GM19023 (cell line): ENCODE data around the gene GYPC.

ENCODE experiments used
- ATAC-seq: cut with Tn5 transposase; IDR thresholded peaks from one replicate; pipeline ENCODE4 v1.9.1; 2021; ENCODE audit warnings: mild to moderate bottlenecking, moderate library complexity; ENCODE audit not compliant: unreplicated experiment

GYPC gene

GRCh38 chr2:126723281-126723815 is 67.4 kb downstream of the GYPC start:
- ATAC-seq = no peak

- ATAC-seq = no peak
Observed at GRCh38 chr2:126725580-126725979, 69.6 kb downstream of the GYPC start.

DNA sequence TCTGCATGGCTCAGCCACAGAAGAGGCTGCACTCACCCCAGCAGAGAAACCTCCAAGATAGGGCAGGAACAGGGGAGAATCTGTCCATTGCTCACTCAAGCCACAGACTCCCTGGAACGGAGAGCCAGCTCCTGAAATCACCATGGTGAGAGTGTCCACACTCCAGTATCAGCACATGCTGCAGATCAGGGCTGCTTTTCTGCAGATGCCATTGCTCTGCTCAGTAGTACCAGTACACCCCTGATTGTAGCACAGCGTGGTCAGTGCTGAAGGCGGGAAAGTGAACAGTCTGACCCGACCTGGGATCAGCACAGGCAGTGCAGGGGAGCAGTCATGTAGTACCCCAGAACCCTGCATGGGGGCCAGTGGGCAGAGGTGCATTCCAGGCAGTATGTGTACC is 73.9 kb downstream of the GYPC start:
- no peak for ATAC-seq

DNA sequence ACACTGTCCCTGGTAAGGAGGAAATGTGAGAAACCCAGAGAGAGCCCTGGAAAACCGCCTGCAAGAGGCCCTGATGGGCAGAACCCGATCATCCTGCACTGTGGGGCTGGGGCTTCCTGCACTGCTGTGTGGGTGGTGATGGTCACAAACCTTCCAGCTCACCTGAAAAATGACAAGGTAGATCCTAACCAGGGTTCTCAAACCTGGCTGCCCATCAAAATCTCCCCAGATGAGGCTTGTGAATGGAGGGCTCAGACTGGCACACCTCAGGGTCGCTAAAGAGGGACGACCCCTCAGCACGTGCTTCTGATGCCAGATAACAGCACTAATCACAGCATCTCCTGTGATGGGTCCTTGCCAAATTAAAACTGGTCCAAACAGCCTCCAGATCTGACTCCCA is 74.7 kb downstream of the GYPC start:
- no peak for ATAC-seq

- no peak for ATAC-seq
Observed at GRCh38 chr2:126731353-126731752, 75.4 kb downstream of the GYPC start.

GRCh38 chr2:126732682-126733245 is 76.8 kb downstream of the GYPC start:
- no peak for ATAC-seq

GRCh38 chr2:126733795-126734194 is 77.8 kb downstream of the GYPC start:
- no peak for ATAC-seq

DNA sequence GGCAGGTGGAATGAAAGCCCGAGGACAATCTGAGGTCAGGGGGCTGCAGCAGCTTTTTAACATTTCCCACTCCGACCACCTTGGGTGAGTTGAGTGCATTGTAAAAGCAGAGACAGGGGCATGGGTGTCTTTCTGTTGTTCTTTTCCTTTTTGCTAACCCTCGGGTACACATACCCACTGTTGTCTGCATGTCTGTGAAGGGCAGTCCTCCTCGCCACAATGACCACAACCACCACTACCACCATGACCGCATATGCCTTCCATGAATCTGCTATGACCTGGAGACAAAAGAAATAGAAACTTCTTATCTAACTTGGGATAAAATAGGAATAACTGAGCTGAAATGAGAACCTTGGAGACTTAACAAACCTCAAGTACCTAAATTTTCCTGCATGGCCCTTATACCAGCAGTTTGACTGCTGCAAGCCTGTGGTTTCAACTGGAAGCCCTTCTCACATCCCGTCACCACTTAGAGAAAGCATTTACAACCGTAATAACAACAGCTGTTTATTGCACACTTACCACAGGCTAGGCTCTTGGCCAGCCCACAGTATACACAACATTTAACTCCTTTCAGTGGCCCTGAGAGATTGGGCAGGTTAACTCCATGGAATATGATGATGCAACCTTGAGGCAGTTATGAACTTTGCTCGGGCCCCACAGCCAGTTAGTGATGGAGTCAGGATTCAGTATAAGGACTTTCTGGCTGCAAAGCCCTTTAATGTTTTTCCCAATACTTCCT is 80.3 kb downstream of the GYPC start:
- ATAC-seq = no peak

GRCh38 chr2:126739141-126739540 is 83.2 kb downstream of the GYPC start:
- ATAC-seq = no peak

DNA sequence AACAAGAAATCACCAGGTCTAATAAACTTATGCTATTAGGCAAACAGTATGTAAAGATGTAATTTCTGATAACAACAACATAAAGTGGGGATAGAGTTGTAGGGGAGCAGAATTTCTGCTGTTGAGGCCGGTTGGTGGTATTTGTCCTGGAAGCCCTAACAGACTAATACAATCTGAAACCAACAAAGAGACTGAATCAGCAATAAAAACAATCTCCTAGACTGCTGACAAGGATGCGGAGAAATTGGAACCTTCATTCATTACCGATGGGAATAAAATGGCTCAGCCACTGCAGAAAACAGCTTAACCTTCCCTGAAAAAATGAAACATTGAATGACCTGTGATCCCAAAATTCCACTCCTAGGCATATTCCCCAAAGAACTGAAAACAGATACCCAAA is 88.7 kb downstream of the GYPC start:
- ATAC-seq = no peak
